ENCODE data around the gene C22orf31. TPM values are rescaled to one million over a fixed set of nuclear protein-coding genes. Genes with fewer than 3 reads are reported as not detected.

C22orf31 gene
- total RNA-seq (2021; ENCODE audit: unreplicated experiment), result not detected
- not detected for polyA plus RNA-seq (2012; ENCODE audit: insufficient read length)
- not detected for Bru-seq, nascent RNA
- not detected for BruChase-seq, experiment 1, labeled RNA remaining after a 2-hour chase
- not detected for BruChase-seq, experiment 2, labeled RNA remaining after a 6-hour chase
- long read RNA-seq, result 0 reads

DNA sequence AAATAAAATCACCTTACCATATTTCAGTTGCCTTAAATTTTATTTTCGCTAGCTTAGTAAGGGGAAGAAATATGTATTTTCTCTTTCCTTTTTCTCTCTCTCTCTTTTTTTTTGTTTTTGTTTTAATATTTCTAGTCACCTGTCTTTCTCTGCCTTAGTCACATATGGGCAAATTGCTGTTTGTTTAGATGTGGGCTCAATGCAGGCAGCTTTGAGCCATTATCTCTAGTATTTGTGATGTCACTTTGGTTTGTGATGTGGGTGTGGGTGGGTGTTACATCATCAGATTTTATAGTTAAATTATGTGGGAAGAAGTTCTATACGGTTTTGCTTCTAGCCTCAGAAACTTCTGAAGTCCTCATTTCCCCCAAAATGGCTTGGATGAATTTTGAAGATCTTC is at the start of gene C22orf31:
C22orf31 (minus strand) TSS at position 59 of the 400 bp plus-strand sequence; CDS start at position 20, 39 bp downstream.
- no peaks in the 10 kb centered on the region for H3K4me1 ChIP-seq (ENCODE audit: control insufficient read depth, insufficient read depth, low read length)
- H3K27ac ChIP-seq (ENCODE audit: low read length), result no peak within 1 kb of the TSS
- DNase-seq (ENCODE audit: low read depth, low spot score), result no peak
- no peaks in the 10 kb centered on the region for H3K36me3 ChIP-seq (ENCODE audit: control insufficient read depth, insufficient read depth, low read length)
- in situ Hi-C loops (cut with HindIII; ENCODE audit: low pct_unique_long_range_greater_than_20kb, low sequenced_read_pairs) (no loop called here), intact Hi-C loops (cut with micrococcal nuclease; ENCODE audit: unreplicated experiment) (no loop called here)
- H3K9me3 ChIP-seq (ENCODE audit: control insufficient read depth, insufficient read depth, low read depth, low read length), result no peaks in the 10 kb centered on the region
- ATAC-seq, result no peak
- no TSS peak for BruUV-seq (replicated peaks)
- H3K4me3 ChIP-seq (ENCODE audit: low read depth in 2 of 2, low read length in 2 of 2), result no peak within 1 kb of the TSS
- CTCF ChIA-PET, result no interaction called here
- H3K27me3 ChIP-seq (ENCODE audit: control insufficient read depth, insufficient read depth, low read length), result no peaks in the 10 kb centered on the region
- TF ChIP-seq, protein P1, sequence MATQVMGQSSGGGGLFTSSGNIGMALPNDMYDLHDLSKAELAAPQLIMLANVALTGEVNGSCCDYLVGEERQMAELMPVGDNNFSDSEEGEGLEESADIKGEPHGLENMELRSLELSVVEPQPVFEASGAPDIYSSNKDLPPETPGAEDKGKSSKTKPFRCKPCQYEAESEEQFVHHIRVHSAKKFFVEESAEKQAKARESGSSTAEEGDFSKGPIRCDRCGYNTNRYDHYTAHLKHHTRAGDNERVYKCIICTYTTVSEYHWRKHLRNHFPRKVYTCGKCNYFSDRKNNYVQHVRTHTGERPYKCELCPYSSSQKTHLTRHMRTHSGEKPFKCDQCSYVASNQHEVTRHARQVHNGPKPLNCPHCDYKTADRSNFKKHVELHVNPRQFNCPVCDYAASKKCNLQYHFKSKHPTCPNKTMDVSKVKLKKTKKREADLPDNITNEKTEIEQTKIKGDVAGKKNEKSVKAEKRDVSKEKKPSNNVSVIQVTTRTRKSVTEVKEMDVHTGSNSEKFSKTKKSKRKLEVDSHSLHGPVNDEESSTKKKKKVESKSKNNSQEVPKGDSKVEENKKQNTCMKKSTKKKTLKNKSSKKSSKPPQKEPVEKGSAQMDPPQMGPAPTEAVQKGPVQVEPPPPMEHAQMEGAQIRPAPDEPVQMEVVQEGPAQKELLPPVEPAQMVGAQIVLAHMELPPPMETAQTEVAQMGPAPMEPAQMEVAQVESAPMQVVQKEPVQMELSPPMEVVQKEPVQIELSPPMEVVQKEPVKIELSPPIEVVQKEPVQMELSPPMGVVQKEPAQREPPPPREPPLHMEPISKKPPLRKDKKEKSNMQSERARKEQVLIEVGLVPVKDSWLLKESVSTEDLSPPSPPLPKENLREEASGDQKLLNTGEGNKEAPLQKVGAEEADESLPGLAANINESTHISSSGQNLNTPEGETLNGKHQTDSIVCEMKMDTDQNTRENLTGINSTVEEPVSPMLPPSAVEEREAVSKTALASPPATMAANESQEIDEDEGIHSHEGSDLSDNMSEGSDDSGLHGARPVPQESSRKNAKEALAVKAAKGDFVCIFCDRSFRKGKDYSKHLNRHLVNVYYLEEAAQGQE (IDR thresholded peaks at IDR 0.05; ENCODE audit: insufficient read depth in 1 of 2, low read depth in 2 of 2, low read length in 1 of 2), result no peak
- TF ChIP-seq TCF7L2 (IDR thresholded peaks at IDR 0.05; ENCODE audit: low read depth, low read length) (no peak), SIN3A (IDR thresholded peaks at IDR 0.05; ENCODE audit: borderline replicate concordance, insufficient read depth, low read depth, low read length) (no peak), POLR2AphosphoS5 (IDR thresholded peaks at IDR 0.05; ENCODE audit: low read depth, low read length) (no peak)
- TF ChIP-seq, protein P2, sequence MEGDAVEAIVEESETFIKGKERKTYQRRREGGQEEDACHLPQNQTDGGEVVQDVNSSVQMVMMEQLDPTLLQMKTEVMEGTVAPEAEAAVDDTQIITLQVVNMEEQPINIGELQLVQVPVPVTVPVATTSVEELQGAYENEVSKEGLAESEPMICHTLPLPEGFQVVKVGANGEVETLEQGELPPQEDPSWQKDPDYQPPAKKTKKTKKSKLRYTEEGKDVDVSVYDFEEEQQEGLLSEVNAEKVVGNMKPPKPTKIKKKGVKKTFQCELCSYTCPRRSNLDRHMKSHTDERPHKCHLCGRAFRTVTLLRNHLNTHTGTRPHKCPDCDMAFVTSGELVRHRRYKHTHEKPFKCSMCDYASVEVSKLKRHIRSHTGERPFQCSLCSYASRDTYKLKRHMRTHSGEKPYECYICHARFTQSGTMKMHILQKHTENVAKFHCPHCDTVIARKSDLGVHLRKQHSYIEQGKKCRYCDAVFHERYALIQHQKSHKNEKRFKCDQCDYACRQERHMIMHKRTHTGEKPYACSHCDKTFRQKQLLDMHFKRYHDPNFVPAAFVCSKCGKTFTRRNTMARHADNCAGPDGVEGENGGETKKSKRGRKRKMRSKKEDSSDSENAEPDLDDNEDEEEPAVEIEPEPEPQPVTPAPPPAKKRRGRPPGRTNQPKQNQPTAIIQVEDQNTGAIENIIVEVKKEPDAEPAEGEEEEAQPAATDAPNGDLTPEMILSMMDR (IDR thresholded peaks at IDR 0.05), result no peak
- POLR2A ChIA-PET, result no interaction called here

DNA sequence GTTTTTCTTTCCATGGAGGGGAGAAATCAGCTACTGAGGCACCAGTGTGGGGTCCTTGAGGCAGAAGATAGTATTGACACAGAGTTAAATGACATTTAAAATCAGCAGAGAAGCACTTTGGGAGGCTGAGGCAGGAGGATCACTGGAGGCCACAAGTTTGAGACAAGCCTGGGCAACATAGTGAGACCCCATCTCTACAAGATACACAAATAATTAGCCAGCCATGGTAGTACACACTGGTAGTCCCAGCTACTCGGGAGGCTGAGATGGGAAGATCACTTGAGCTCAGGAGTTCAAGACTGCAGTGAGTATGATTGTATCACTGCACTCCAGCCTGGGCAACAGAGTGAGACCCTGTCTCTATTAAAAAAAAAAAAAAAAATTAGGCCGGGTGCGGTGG is 49.3 kb upstream of the C22orf31 start:
- in situ Hi-C loops (cut with HindIII; ENCODE audit: low pct_unique_long_range_greater_than_20kb, low sequenced_read_pairs), result no loop called here
- CTCF ChIA-PET, result interaction anchor here (0.7 kb wide), 1 partner anchor 815 kb away, joined by 5 read pairs; no protein-coding TSS in a partner anchor

More for the DNA sequence above, 49.3 kb upstream of the C22orf31 start:
- Histone ChIP-seq H3K4me1 (ENCODE audit: control insufficient read depth, insufficient read depth, low read length) (no peaks in the 10 kb centered on the region), H3K27me3 (ENCODE audit: control insufficient read depth, insufficient read depth, low read length) (no peaks in the 10 kb centered on the region), H3K9me3 (ENCODE audit: control insufficient read depth, insufficient read depth, low read depth, low read length) (no peaks in the 10 kb centered on the region), H3K27ac (ENCODE audit: low read length) (no peak overlapping the region), H3K36me3 (ENCODE audit: control insufficient read depth, insufficient read depth, low read length) (no peaks in the 10 kb centered on the region), H3K4me3 (ENCODE audit: low read depth in 2 of 2, low read length in 2 of 2) (no peak overlapping the region)
- intact Hi-C loops (cut with micrococcal nuclease; ENCODE audit: unreplicated experiment), result no loop called here
- ATAC-seq (no peak), DNase-seq (ENCODE audit: low read depth, low spot score) (no peak)
- BruUV-seq (replicated peaks), result no TSS peak
- POLR2A ChIA-PET, result no interaction called here
- no peak for TF ChIP-seq POLR2AphosphoS5 (IDR thresholded peaks at IDR 0.05; ENCODE audit: low read depth, low read length)
- no peak for TF ChIP-seq TCF7L2 (IDR thresholded peaks at IDR 0.05; ENCODE audit: low read depth, low read length)
- TF ChIP-seq, protein P1 (IDR thresholded peaks at IDR 0.05; ENCODE audit: insufficient read depth in 1 of 2, low read depth in 2 of 2, low read length in 1 of 2), result no peak
- TF ChIP-seq SIN3A (IDR thresholded peaks at IDR 0.05; ENCODE audit: borderline replicate concordance, insufficient read depth, low read depth, low read length), result no peak
- TF ChIP-seq, protein P2 (IDR thresholded peaks at IDR 0.05), result no peak

Measured in Panc1 (cell line).